Stimulated activated CD8-positive, alpha-beta memory T cell treated with anti-CD3 and anti-CD28 coated beads, Interleukin-7, amount 100 ng/mL, for 48 hours (primary cell): Measurements from ENCODE around the gene CNTLN.
"Not testable (repeated sequence)": the region's sequence is repeated elsewhere in the genome, so short reads cannot be mapped to it uniquely, and the experiment has no call there.

Experiments used
- DNase-seq, 2 donors: peaks; one replicate each; pipeline ENCODE4 v3.0.0-alpha.2; 2020; ENCODE audit warnings: low read depth in 1 of 2; ENCODE audit errors: extremely low read depth in 1 of 2

The CNTLN gene

DNA sequence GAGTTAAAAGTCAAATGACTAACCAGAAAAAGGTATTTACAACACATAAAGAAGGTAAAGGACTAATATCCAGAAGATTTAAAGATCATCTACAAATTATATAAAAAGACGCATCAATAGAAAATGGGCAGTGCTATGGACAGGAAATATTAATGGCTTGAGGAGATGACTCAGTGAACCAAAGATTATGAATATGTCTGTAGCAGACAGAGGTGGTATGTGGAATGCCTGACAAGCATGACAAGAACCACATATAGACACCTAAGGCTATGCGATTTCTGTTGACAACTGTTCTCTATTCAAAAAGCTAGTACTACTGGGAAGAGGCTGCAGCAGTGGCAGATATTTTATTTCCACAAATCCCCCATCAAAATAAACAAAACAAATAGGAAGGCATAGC, 267.0 kb downstream of the CNTLN start:
- DNase-seq: no peak

DNA sequence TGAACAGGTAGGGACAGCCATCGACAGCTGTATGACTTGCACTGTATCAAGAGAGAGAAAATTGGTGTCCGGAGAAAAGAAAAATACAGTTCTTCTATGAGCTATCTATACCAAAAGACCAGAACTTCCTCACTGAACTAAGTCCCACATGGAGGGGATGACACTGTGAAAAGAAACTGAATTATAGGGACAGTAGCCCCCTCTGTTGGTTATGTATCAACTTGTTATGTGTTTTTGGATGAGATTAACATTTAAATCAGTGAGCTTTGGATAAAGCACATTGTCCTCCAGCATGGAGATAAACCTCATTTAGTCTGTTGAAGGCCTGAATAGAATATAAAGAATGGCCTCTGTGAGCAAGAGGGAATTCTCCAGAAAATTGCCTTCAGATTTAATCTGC, 267.5 kb downstream of the CNTLN start:
- DNase-seq: no peak

DNA sequence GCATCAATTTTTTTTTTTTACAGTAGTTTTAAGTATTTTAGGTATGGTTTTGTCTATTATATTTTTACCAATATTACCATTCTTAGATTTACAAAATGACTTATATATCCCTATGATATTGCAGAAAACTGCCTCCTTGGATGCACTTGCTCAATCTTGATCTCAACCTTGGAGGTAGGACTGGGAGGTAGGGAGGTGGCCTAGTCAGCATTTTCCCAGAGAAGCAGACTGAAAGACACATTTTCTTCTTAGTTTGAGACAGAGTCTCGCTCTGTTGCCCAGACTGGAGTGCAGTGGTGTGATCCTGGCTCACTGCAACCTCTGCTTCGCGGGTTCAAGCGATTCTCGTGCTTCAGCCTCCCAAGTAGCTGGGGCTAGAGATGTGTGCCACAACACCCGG, 268.7 kb downstream of the CNTLN start:
- DNase-seq: no peak

DNA sequence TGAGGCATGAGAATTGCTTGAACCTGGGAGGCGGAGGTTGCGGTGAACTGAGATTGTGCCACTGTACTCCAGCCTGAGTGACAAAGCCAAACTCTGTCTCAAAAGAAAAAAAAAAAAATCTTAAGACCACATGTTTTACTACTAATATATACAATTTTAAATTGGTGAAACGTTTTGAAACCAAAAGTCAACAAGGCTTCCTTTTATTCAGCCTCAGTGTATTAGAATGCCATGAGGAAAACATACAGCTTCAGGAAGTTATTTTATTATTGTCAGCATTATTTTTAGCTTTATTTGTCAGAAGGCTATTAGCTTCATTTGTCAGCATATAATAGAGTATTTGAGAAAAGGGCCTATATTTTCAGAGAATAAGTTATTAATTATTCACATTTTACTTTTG, 280.1 kb downstream of the CNTLN start:
- DNase-seq: no peak

DNA sequence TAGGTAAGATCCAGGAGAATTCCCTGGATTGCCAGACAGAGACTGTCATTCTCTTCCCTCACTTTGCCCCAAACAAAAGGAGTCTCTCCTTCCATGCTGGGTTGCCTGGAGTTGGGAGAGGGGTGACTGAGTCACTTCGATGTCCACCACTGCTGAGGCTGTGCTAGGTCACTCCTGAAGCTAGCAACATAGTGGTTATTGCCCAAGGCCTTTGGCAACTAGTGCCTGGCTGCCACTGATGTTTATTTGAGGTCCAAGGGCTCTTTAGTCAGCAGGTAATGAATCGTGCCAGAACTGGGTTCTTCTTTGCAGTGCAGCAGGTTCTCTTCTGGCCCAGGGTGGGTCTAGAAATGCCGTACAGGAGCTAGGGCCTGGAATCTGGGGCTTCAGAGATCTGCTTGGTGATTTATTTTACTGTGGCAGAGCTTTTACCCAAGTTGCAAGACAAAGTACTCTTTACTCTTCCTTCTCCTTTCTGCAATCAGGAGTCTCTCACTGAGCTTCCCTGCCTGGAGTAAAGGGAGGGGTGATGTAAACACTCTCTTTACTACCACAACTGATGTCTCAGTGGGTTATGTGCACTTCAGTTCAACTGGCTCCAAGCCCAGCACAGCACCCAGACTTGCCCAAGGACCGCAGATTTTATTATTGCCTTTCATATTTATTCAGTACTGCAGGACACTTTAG, 288.3 kb downstream of the CNTLN start:
- DNase-seq: no peak

DNA sequence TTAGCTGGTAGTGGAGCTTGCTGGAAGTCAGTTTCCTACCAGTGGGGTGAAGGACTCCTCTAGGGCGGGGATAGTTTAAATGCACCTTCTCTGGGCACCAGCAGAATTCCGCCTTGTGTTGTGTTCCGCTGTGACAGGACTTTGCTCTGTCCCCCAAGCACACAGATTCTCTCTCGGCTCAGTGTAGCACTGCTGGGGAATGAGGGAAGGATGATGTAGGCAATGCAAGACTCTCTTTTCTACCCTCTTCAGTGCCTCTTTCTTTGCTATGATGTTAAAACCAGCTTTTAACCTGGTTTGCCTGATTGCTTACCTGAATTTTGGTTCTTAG, 288.8 kb downstream of the CNTLN start:
- DNase-seq: no peak

DNA sequence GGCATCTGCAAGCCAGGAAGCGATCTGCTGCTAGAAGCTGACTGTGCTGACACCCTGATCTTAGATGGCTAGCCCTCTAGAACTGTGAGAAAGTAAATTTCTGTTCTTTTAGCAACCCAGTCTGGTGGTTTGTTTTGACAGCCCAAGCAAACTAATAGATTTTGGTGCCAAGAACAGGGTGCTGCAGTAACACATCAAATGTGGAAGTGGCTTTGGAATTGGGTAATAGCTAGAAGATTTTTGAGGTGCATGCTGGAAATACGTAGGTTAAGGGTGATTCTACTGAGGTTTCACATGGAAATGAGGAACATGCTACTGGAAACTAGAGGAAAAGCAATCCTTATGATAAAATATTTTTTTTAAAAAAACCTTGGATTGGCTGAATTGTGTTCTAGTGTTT, 290.5 kb downstream of the CNTLN start:
- no peak for DNase-seq

DNA sequence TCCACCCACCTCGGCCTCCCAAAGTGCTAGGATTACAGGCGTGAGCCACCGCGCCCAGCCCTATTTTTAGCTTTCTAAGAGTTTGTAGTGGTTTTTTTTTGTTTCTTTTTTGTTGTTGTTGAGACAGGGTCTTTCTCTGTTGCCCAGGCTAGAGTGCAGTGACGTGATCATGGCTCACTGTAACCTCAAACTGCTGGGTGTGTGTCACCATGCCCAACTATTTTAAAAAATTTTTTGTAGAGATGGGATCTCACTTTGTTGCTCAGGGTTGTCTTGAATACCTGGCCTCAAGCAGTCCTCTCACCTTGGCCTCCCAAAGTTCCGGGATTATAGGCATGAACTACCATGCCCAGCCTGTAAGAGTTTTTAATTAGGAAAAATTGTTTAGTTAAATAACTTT, 298.7 kb downstream of the CNTLN start:
- DNase-seq: no peak

DNA sequence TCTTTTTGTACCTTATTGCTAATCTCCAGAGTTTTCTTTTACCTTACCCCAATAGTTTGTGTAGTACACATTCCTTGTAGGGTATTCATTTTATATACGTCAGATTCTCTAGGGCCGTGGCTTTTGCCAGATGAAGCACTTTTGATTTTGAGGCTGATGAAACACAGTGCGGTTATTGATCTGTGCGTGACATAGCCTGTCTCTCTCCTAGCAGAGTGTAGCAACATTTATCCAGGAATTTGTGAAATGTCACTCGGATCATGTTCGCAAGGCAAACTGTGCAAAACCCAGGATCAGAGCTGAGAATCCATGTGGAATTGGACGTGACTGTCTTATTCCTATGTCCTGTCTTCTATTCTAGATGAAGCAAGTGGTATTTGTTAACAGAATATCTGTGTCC, 302.0 kb downstream of the CNTLN start:
- no peak for DNase-seq

DNA sequence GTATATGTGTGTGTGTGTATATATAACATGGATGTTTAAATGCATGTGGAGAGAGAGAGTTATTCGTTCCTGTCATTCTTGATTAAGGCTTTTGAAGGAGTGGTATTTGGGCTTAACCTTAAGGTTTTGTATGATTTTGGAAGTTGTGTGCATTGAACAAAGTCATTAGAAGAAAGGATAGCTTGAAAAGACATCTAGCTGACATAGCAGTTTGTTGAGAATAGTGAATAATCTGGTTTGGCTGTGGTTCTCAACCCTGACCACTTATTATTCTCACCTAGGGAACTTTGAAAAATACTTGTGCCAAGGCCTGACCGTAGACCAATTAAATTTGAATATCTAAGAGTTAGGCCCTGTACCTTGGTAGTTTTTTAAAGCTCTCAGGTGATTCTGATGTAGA, 303.0 kb downstream of the CNTLN start:
- no peak for DNase-seq

DNA sequence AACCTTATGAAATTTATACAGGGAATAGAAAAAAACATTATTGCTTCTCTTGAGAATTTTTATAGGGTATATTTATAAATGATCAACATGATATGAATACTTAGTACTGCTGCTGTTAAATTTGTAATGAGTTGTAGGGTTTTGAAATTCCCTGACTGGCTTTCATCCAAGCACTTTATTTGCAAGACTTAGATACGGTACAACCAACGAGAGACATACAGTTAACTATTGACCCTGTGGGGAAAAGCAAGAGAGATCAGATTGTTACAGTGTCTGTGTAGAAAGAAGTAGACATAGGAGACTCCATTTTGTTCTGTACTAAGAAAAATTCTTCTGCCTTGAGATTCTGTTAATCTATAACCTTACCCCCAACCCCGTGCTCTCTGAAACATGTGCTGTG, 310.3 kb downstream of the CNTLN start:
- not testable (repeated sequence) for DNase-seq

DNA sequence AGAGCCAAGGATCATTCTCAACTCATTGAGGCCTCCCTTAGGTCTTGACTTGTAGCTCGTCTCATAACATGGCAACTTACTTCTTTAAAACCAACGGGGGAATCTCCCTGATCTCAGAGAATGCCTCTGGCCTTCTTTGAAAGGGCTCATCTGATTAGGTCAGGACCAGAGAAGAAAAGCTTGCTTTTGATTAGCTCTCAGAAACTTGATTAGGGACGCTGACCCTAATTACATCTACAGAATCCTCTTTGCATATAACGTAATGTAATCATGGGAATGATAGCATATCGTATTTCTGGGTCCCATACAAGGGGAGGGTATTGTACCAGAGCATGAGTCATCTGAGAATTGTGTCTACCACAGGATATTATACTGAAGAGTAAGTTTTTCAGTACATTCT, 318.9 kb downstream of the CNTLN start:
- no peak for DNase-seq

DNA sequence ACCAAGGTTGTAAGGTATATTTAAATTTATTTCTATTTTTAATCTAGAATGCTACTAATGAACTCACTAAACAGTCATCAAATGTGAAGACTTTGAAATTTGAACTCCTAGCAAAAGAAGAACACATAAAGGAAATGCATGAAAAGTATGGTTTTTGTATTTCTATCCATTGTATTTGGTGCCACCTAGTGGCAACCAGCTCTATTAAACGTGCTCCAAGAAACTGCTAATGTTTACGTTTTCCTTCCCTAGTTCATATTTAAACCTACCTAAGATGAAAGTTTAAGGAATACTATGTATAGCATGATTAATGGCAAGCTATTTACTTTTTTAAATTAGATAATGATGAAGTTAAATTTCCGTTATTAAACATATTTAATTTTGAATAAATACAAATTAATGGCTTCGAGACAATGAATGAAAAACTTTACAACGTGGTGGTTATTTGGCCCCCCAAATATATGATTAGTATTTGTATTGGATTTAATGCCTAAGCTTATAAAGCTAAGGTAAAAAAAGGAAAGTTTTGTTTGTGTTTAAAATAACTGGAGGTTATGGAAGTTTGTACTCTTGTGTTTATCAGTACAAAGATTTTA, 328.1 kb downstream of the CNTLN start:
- no peak for DNase-seq

DNA sequence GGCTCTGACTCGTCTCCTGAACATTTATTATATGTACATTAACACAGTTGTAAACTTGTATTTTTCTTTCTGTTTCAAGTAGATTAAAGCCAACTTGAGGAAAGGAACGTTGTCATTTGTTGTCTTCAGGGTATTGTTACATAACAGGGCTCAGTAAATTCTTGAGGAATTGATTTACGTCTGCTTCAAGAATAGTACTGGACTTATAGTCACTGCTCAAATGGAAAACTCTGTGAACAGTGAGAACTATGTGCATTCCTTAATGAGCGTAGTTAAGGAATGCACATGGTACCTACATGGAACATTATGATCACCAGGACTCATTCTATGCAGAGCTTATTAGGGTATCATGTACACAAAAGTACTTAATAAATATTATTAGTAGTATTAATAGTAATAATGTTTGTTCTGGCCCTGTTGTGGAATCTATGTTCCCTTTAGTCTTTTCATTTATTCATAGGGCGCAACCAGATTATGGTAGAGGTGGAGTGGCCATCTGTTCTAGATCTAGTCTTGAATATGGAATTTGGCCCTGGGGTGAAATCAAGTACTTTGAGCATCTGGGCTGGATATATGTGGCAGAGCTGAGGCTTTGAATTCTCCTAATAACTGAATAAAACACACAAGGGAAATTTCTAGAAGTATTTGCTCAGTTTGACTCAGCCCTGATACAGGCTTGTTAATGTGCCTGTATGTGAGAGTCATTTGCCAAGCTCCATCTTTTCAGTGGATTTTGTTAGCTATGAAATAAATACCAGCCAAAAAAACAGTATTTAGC, 335.4 kb downstream of the CNTLN start:
- DNase-seq: no peak

DNA sequence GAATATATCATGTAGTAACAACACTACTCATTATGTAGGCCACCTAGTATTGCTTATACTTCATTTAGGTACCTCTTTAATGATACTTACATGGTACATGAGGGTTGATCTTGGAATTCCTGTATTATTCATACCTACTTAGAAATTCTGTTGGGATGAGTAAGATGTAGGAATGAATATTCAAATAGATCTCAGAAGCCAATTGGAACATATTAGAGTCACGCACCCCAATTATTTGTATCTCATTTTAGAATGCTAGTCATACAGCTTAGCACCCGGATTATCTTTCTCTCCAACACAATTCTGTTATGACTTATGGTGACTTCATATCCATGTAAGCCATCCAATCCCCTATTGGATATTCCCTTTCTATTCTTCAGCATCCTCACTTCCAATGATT, 337.3 kb downstream of the CNTLN start:
- no peak for DNase-seq

DNA sequence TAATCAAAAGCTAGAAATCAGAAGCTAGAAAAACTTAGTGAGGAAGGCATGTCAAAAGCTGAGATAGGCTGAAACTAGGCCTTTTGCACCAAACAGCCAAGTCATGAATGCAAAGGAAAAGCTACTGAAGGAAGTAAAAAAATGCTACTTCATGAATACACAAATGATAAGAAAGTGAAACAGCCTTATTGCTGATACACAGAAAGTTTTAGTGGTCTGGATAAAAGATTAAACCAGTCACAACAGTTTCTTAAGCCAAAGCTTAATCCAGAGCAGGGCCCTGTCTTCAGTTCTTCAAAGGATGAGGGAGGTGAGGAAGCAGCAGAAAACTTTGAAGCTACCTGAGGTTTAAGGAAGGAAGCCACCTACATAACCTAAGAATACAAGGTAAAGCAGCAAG, 341.6 kb downstream of the CNTLN start:
- DNase-seq: no peak

DNA sequence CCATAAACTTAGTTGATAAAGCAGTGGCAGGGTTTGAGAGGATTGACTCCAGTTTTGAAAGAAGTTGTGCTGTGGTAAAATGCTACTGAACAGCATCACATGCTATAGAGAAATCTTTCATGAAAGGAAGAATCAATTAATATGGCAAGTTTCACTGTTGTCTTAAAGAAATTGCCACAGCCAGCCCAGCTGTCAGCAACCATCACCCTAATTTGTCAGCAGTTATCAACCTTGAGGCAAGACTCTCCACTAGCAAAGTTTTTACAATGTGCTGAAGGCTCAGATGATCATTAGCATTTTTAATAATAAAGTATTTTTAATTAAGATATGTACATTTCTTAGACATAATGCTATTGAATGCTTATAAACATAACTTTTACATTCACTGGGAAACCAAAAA, 343.0 kb downstream of the CNTLN start:
- DNase-seq: no peak

DNA sequence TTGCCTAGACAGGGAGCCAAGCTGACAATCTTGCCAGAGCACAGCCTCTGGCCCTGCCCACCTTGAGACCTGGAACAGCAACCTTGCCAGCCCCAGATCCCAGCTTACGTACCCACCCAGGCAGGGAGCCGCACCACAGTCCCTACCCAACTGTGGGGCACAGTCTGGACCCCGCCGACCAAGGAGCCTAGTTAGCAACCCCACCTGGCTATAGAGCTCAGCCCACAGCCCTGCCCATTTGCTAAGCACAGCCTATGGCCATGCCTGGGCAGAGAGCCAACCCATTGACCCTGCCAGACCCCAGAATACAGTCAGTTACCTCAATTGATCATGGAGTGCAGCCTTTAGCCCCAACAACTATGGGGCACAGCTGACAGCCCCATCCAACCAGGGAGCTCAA, 346.1 kb downstream of the CNTLN start:
- no peak for DNase-seq

DNA sequence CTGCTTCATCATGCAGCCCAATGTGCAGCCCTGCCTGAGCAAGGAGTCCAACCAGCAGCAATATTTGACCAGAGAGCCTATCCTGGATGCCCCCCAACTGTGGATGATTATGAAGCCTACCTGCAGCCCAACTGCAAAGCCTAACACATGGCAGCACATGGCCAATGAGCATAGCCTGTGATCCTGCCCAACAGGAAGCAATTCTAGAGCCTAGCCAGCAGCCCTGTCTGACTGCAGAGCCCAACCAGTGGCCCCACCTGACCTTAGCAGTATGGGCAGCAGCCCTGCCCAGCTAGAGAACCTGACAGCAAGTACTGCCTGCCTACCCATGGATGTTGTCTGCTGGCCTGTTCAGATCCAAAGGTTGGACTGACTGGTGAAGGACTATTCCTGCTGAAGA, 346.7 kb downstream of the CNTLN start:
- no peak for DNase-seq

DNA sequence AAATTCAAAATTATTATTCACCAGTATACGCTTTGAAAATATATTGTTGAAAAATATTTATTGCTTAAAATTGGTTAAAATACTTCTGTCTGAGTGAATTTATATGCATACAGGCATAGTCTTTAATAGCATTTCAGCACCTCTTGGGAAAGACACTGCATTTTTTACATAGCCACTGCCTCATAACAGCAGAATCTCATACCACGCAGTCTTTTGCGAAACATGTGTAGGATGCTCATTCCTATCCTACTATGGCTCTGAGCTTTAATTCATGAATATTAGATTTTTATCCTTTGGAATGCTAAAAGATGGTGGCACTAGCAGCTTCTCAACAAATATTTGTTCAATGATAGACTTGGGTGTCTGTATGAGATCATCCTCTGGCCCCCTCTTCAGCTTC, 350.1 kb downstream of the CNTLN start:
- DNase-seq: no peak

DNA sequence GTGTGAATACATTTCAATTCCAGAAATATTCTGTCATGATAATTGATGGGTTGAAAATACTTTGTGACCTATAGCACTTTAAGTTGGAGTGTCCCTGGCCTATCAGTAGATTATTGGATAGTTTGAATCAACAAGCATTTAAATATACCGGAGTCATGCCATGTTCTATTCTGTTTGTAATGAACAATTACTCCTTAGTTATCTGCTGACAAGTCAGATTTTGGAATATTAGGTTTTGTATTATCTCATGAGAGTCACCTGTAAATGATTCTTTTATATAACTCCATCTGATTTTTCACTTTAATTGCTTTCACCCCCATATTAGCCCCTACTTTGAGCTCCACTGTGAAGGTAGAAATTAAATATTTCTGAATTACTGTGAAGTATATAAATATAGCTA, 351.6 kb downstream of the CNTLN start:
- DNase-seq: no peak

DNA sequence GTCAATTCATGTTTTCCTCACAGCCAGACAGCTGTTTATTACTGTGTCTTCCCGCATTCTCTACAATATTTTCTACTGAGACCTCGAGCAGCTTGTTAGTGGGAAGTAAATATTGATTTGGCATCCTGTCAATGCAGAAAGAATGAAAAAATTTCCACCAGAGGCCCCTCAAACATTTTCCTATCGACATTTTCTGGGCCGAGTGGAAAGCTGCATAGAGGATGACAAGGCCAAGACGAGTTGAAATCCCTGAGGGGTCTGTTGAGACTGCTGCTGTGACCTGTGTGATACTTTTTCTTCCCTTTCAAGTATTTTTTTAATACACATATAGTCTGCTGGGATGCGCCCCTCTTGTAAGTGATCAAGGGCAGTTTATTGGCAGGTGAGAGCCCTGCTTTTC, 352.6 kb downstream of the CNTLN start:
- no peak for DNase-seq

DNA sequence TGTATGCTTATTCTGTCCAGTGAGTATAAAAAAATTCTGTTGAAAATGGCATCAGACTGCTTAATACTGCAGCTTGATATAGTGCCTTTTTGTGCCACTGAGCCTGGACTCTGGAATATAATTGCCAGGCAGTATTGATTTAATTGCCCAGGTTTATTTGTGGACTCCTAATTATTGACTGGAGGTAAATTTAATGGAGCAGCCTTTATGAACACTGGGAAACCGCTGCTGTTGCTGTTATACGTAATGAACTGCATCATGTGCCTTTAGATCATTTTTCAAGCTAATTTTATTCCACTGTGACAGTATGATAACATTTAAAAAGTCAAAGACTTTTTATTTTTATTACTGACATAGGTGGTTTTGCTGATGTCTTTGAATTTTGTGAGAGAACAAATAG, 353.8 kb downstream of the CNTLN start:
- DNase-seq: no peak
